KBM-7 (cell line): Measurements from ENCODE around the gene SOX5.

Source experiments
- DNase-seq: peaks from one replicate; pipeline ENCODE4 v3.0.0-alpha.2; 2015
- in situ Hi-C: fragments of 300-500 bp; cut with MboI; formaldehyde crosslinking; loops from 2 replicates; pipeline ENCODE4 v1.14.3; 2020; ENCODE audit warnings: low sequenced_read_pairs, low pct_unique_long_range_greater_than_20kb, mixed read lengths

SOX5 gene

GRCh38 chr12:23655884-23656283 lies 293.6 kb downstream of the SOX5 start:
- no peak for DNase-seq
- in situ Hi-C loops: no loop called here

DNA sequence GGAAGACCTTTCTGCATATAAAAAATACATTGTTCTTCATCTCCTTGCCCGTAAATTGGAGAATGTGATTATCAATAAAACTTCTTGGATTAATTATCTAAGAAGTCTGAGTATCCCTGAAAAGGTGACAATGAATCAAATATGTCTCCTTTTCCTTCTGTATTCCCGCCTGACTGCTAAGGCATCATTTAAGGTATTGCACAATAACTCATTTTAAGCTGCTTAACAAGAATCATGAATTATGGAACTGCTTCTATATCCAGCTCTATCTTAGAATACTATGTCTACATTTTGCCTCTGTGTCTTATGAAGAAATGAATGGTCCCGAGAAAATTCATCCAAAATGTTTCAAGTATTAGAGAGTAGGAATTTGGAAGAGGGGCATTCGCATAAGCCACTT lies 294.4 kb downstream of the SOX5 start:
- DNase-seq: no peak
- in situ Hi-C loops: no loop called here

- in situ Hi-C loops: no loop called here
- no peak for DNase-seq
These were observed 300.9 kb downstream of the SOX5 start for GRCh38 chr12:23648546-23648945.

GRCh38 chr12:23640754-23641153 lies 308.7 kb downstream of the SOX5 start:
- DNase-seq: no peak
- in situ Hi-C loops: no loop called here

DNA sequence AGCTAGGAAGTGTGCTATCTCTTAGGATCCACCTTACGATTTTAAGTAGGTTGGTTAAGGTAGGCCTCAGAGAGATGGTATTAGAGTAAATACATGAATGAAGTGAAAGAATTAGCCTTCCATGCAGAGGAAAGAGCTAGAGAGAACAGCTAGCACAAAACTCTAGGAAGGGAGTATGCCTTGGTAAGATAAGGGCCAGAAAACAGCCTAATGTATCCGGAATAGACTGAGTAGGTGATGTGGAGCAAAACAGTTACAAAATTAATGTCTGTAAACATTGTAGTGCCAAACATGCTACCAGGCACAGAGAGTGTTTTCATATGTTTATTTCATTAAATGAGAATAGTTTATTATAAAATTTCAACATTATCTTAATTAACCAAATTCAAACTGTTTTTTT lies 315.1 kb downstream of the SOX5 start:
- no peak for DNase-seq
- in situ Hi-C loops: no loop called here

DNA sequence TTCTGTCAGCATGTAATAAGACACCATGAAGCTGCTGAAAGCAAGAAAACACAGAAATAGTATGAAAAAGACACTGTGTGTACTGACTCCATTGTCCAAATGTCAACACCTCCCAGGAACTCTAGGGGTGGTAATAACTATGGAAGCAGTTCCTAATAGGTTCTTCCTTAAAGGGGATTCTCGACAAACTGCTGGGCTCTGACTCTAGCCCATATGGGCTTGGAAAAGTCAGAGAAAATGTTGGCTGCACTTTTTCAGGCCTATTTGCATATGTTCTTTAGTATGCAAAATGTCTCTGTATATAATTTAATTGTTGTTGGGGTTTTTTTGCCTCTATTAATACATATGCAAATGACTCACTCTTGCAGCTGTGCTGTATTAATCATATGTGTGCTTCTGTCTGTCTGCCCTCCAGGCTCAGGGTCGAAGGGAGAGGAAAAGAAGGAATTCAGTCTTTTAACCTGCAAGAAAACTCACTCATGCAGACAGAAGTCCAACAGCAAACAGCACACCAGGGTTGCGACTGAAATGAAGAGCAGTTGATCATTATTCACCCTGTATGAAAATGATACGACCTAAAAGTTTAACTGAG lies 317.6 kb downstream of the SOX5 start:
- in situ Hi-C loops: no loop called here
- DNase-seq: no peak

- no peak for DNase-seq
- in situ Hi-C loops: no loop called here
These were observed 318.9 kb downstream of the SOX5 start for GRCh38 chr12:23630524-23630923.

DNA sequence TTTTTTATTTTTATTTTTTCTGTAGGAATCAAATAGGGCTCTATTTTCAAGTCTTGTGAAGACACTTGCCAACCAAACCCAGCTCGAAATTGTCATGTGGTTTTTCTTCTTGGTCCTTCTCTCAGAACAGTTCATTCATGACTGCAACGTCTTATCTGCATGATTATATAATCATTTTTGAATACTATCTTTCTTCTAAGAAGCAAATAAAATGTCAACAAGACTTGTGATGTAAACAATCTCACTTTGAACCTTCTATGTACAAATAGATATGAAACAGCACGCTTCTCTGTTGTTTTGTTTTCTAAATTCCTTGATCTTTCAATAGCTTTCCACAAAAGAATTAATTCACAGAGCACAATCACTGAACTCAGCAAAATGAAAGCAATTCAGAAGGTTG lies 320.7 kb downstream of the SOX5 start:
- in situ Hi-C loops: no loop called here
- no peak for DNase-seq

GRCh38 chr12:23626791-23627190 lies 322.7 kb downstream of the SOX5 start:
- DNase-seq: no peak

DNA sequence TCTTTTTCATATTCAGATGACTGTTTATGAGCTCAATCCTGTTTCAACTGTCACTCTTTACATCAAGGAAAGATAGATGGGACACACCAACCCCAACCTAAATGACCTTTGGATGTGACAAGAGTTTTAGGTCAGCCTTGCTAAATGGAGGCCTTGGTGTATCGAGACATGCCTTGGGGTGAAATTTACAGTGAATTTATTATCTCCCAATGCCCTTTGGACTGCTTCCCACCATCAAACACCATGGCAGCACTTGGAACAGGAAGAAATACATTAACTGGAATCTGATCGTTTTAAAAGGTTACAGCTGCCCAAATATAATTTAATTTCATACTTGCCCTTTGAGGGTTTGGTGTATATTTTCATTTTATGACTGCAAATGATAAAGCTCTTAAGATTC lies 327.6 kb downstream of the SOX5 start:
- no peak for DNase-seq
- in situ Hi-C loops: no loop called here

More at GRCh38 chr12:23626791-23627190, 322.7 kb downstream of the SOX5 start:
- in situ Hi-C loops: no loop called here

GRCh38 chr12:23618718-23619117 lies 330.8 kb downstream of the SOX5 start:
- DNase-seq: no peak
- in situ Hi-C loops: no loop called here

DNA sequence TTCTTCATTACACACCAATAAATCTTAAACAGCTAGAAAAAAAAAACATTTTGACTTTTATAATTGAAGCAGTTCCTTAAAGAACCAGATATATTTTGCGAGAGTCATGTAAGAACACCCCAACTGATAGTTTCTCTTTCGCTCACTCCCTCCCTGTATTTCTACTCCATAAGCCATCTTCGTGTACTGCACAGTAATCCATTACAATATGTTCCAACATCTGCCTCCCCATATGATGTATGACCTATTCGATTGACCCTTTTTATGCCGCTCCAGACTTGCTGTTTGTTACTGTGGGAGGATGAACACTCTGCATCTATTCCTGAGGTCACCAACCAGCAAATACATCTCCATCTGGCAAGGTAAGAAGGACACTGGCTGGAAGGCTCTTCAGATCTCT lies 331.7 kb downstream of the SOX5 start:
- in situ Hi-C loops: no loop called here
- DNase-seq: no peak

DNA sequence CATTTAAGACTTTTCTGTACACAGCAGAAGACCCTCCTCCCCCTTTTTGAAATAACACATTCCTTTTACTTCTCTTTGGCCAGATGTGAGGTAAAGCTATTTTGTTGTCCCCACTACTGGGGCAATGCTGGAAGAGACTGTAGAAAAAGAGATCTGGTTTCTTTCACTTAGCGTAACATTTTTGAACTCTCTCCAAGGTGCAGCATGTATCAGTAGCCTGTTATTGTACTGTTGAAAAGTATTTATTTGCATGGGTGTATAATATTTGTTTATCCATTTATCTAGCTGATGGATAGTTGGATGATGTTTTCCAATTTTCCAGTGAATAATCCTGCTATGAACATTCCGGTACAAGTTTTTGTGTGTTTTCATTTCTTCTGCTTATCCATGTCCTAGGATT lies 335.2 kb downstream of the SOX5 start:
- in situ Hi-C loops: no loop called here
- no peak for DNase-seq

DNA sequence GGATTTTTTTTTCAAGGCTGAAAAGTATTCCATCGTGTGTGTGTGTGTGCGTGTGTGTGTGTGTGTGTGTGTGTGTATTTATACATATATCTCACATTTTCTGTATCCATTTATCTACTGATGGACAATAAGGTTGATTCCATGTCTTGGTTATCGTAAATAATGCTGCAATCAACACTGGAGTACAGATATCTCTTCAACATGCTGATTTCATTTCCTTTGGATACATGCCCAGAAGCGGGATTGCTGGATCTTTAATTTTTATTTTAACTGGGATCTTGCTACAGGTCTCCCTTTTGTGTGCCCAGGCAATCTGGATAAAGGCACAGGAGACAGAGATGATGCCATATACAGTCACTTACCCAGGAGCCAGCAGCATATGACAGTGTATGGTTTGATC lies 338.1 kb downstream of the SOX5 start:
- in situ Hi-C loops: no loop called here

DNA sequence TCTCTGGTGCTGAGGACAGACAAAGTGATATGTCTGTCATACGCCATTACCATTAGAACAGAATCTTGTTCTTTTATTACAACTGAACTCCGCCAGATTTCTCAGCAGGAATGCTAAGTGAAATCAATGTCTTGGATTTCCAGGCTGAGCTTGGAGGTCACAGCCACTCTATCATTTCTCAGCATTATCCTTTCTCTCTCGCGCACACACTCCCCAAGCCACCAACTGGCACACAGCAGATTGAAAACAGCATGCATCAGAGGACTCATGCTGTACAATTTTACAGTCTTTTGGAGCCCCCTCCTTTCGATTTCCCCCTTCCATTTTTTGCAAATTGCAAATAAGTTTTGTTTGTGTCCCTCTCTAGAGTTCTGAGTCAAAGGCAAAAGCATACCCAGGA lies 348.6 kb downstream of the SOX5 start:
- in situ Hi-C loops: no loop called here
- DNase-seq: no peak

More for the DNA sequence above, 338.1 kb downstream of the SOX5 start:
- DNase-seq: no peak

DNA sequence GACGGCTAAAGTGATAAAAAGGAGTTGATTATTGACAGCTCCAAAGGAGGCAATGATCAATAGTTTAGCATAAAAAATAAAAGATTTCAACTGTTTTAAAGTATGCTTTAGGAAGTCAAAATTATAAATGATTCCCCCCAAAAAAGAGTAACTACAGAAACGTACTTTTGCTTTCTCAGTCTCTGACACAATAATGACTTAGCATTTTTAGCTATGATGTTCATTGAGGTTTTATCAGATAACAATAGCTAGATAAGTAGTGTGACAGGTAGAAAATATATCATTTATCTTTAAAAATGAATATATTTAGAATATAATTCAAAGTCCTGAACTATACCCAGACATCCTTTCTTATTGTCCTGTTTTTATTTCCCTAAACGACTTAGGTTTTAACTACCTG lies 352.9 kb downstream of the SOX5 start:
- in situ Hi-C loops: no loop called here
- no peak for DNase-seq

- in situ Hi-C loops: no loop called here
These were observed 361.5 kb downstream of the SOX5 start for GRCh38 chr12:23587833-23588559.

DNA sequence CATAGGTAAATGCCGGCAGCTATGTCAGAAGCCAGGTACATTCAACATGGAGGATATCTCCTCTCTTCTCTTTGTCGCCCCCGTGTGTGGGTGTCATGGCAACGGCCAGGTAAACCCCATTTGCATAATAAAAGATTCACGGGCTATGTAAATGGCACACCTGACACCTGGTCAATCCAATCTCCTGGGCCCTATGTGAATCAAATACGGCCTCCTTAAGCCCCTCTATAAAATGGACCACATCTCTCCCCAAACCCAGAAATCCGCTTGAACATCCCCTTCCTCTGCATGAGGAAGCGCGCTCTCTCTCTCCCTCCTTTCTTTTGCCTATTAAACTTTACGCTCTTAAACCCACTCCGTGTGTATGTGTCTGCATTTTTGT lies 363.7 kb downstream of the SOX5 start:
- in situ Hi-C loops: no loop called here

More at GRCh38 chr12:23587833-23588559, 361.5 kb downstream of the SOX5 start:
- no peak for DNase-seq

DNA sequence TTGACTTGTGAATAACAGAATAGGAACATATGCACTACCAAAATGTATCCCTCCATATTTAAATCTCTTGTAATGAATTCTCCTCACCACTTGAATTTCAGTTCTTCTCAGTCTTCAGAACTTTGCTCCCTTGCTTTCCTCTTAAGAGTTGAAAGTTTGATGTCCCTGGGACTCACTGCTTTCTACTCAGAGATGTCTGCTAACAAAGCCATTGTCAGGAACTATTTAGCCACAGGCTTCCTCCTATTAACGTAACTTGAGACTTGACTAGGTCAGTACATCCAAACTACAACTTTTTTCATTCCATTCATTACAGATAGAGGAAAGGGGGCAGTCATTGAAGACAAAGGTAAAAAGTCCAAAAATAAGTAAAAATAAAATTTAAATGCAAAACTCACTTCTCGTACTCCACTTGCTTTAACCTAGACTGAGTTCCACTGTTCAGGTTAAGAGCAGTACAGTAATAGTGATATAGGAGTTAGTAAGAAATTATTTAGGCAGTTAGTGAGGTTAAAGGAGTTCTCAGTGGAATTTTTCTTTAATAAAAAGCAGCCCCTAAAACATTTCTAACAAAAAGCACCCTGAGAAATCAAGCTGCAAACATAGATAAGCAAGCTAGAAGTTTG lies 364.2 kb downstream of the SOX5 start:
- in situ Hi-C loops: no loop called here
- no peak for DNase-seq

More for the DNA sequence above, 363.7 kb downstream of the SOX5 start:
- no peak for DNase-seq

GRCh38 chr12:23581913-23582312 lies 367.6 kb downstream of the SOX5 start:
- DNase-seq: no peak
- in situ Hi-C loops: no loop called here

- no peak for DNase-seq
- in situ Hi-C loops: no loop called here
These were observed 370.2 kb downstream of the SOX5 start for GRCh38 chr12:23579257-23579656.
